Measurements from ENCODE around the gene FAM177A1.

GRCh38 chr14:35123388-35123703 is 77.3 kb downstream of the FAM177A1 start:
- TF ChIP-seq CTCF (IDR thresholded peaks at IDR 0.05) (no peak), POLR2AphosphoS5 (IDR thresholded peaks at IDR 0.05) (no peak), POLR2A (IDR thresholded peaks at IDR 0.05) (no peak)

Data from transverse colon (tissue), 4 donors.